Keratinocyte (primary cell): ENCODE results near the gene MYH10. TPM values are rescaled to one million over a fixed set of nuclear protein-coding genes. Genes with fewer than 3 reads are reported as not detected.

ENCODE experiments used
- DNase-seq: peaks from one replicate; pipeline ENCODE4 v3.0.0-alpha.2; 2011; ENCODE audit warnings: low read depth, missing footprints, low spot score
- FAIRE-seq: peaks from 2 replicates; lab custom pipeline; 2011; peaks lifted over from hg19 to GRCh38; lab: Jason Lieb, UNC
- H2AFZ ChIP-seq: 2 replicates; pipeline ENCODE4 v1.6.0; 2012; ENCODE audit warnings: low read length, control low read depth, inconsistent platforms; ENCODE audit not compliant: control insufficient read depth
- H3K27ac ChIP-seq: 2 replicates; pipeline ENCODE4 v1.5.1; 2011; ENCODE audit warnings: low read length; ENCODE audit not compliant: control insufficient read depth, insufficient read depth
- H3K27me3 ChIP-seq: 3 replicates; pipeline ENCODE4 v1.6.0; 2011; ENCODE audit warnings: low read length; ENCODE audit not compliant: control insufficient read depth, insufficient read depth; ENCODE audit errors: extremely low read depth
- H3K36me3 ChIP-seq, 2 experiments: 2 replicates in 1 of 2; 3 replicates in 1 of 2; pipeline ENCODE4 v1.5.1; 2011; ENCODE audit warnings: low read length in 2 of 2, mild to moderate bottlenecking in 1 of 2; ENCODE audit not compliant: control insufficient read depth in 2 of 2, insufficient read depth in 2 of 2; ENCODE audit errors: extremely low read depth in 1 of 2
- H3K4me1 ChIP-seq: 3 replicates; pipeline ENCODE4 v1.5.1; 2011; ENCODE audit warnings: low read length; ENCODE audit not compliant: control insufficient read depth, insufficient read depth; ENCODE audit errors: extremely low read depth
- H3K4me2 ChIP-seq: 3 replicates; pipeline ENCODE4 v1.6.0; 2011; ENCODE audit warnings: low read depth, low read length; ENCODE audit not compliant: control insufficient read depth, insufficient read depth; ENCODE audit errors: extremely low read depth
- H3K4me3 ChIP-seq, 3 experiments: fragments of 200-600 bp in 1 of 3; sonication (generic) in 1 of 3; 2 replicates in 2 of 3; 3 replicates in 1 of 3; pipeline ENCODE4 v1.5.1; 2011 to 2016; ENCODE audit warnings: low read length in 3 of 3, mild to moderate bottlenecking in 3 of 3, control low read depth in 2 of 3, inconsistent platforms in 1 of 3, low read depth in 1 of 3, mixed read lengths in 1 of 3, mixed run types in 1 of 3, moderate library complexity in 1 of 3; ENCODE audit not compliant: control insufficient read depth in 2 of 3, insufficient read depth in 2 of 3; ENCODE audit errors: extremely low read depth in 1 of 3
- H3K79me2 ChIP-seq: 2 replicates; pipeline ENCODE4 v1.6.0; 2012; ENCODE audit warnings: low read length; ENCODE audit not compliant: control insufficient read depth, insufficient read depth
- H3K9ac ChIP-seq: 3 replicates; pipeline ENCODE4 v1.6.0; 2011; ENCODE audit warnings: low read length; ENCODE audit not compliant: control insufficient read depth, insufficient read depth; ENCODE audit errors: extremely low read depth
- H3K9me1 ChIP-seq: 3 replicates; pipeline ENCODE4 v1.6.0; 2011; ENCODE audit warnings: low read length; ENCODE audit not compliant: control insufficient read depth, insufficient read depth; ENCODE audit errors: extremely low read depth
- H3K9me3 ChIP-seq: 2 replicates; pipeline ENCODE4 v1.5.1; 2012; ENCODE audit warnings: low read depth, low read length; ENCODE audit not compliant: control insufficient read depth
- H4K20me1 ChIP-seq: 3 replicates; pipeline ENCODE4 v1.6.0; 2011; ENCODE audit warnings: low read length; ENCODE audit not compliant: control insufficient read depth, insufficient read depth; ENCODE audit errors: extremely low read depth
- EZH2 ChIP-seq: IDR thresholded peaks from one replicate; pipeline ENCODE4 v1.6.1; 2012; ENCODE audit warnings: inconsistent platforms, mild to moderate bottlenecking, low read length, moderate library complexity
- dilution Hi-C: fragments of 300-500 bp; cut with MboI; formaldehyde crosslinking; loops from one replicate; pipeline ENCODE4 v1.7.0; 2020; ENCODE audit warnings: low sequenced_read_pairs; ENCODE audit not compliant: extremely low pct_ligation_motif_present
- polyA plus RNA-seq, 5 experiments: library from polyadenylated mRNA; depleted of rRNA in 3 of 5; stranded (reverse) in 3 of 5; stranded (forward) in 1 of 5; unstranded in 1 of 5; fragments of >200 nt; gene quantifications; 1 replicate in 1 of 5; 2 replicates in 3 of 5; 3 replicates in 1 of 5; pipeline versions ENCODE4 v1.2.1 to v1.2.3, GENCODE V29; 2011 to 2012; ENCODE audit warnings: missing spikeins in 2 of 5, low read depth in 1 of 5, low replicate concordance in 1 of 5
- TF ChIP-seq, protein P1 (sequence below), 3 experiments: IDR thresholded peaks in 1 of 3; conservative IDR thresholded peaks in 1 of 3; optimal IDR thresholded peaks in 1 of 3; 2 replicates in 2 of 3; 3 replicates in 1 of 3; pipeline versions ENCODE3 to v1.5.1; 2011; ENCODE audit warnings: low read length in 3 of 3, mild to moderate bottlenecking in 3 of 3, moderate library complexity in 2 of 3, control low read depth in 1 of 3, inconsistent platforms in 1 of 3; ENCODE audit not compliant: insufficient read depth in 2 of 3; ENCODE audit errors: extremely low read depth in 1 of 3

MYH10 gene
- polyA plus RNA-seq, 1 donor (not counting 4 experiments of a cell fraction or from before 2014, with no cell fraction given): 21.2 TPM

DNA sequence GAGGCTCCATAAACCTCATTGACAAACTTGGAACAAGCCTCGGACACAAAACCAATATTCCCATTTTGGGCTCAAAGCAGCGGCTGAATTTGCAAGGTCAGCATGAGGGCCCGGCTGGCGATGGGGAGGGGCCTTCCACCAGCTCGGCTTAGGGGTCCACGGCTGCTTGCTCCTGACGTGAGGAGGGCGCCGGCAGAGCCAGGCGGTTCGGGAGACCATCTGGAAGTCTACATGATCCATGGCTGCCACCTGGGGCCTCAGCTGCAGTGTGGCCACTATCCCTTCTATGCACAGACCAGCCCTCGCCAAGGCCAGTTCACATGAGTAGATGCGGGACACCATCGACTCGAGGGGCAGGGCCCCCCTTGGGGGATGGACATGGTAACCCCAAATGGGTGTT lies 155.7 kb downstream of the MYH10 start:
- peaks cover 4% of the 10 kb centered on the region for H3K79me2 ChIP-seq
- H3K27me3 ChIP-seq: no peaks in the 10 kb centered on the region
- no peak overlapping the region for H3K27ac ChIP-seq
- TF ChIP-seq, protein P1, sequence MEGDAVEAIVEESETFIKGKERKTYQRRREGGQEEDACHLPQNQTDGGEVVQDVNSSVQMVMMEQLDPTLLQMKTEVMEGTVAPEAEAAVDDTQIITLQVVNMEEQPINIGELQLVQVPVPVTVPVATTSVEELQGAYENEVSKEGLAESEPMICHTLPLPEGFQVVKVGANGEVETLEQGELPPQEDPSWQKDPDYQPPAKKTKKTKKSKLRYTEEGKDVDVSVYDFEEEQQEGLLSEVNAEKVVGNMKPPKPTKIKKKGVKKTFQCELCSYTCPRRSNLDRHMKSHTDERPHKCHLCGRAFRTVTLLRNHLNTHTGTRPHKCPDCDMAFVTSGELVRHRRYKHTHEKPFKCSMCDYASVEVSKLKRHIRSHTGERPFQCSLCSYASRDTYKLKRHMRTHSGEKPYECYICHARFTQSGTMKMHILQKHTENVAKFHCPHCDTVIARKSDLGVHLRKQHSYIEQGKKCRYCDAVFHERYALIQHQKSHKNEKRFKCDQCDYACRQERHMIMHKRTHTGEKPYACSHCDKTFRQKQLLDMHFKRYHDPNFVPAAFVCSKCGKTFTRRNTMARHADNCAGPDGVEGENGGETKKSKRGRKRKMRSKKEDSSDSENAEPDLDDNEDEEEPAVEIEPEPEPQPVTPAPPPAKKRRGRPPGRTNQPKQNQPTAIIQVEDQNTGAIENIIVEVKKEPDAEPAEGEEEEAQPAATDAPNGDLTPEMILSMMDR (optimal IDR thresholded peaks at IDR 0.05 in 1 of 3, IDR thresholded peaks at IDR 0.05 in 1 of 3, conservative IDR thresholded peaks at IDR 0.05 in 1 of 3; ENCODE audit: extremely low read depth in 1 of 3, insufficient read depth in 2 of 3, low read length in 3 of 3): no peak
- TF ChIP-seq EZH2: no peak
- no peak overlapping the region for H3K9ac ChIP-seq
- H4K20me1 ChIP-seq: no peaks in the 10 kb centered on the region
- no peak overlapping the region for H3K4me3 ChIP-seq
- no peaks in the 10 kb centered on the region for H3K9me1 ChIP-seq
- H3K4me2 ChIP-seq: no peak overlapping the region
- no peak overlapping the region for H2AFZ ChIP-seq
- H3K36me3 ChIP-seq: peaks cover 49 to 54% of the 10 kb centered on the region in 2 experiments
- H3K4me1 ChIP-seq: peaks cover 4% of the 10 kb centered on the region
- DNase-seq: no peak
- dilution Hi-C loops: no loop called here
- no peaks in the 10 kb centered on the region for H3K9me3 ChIP-seq
- no peak for FAIRE-seq

DNA sequence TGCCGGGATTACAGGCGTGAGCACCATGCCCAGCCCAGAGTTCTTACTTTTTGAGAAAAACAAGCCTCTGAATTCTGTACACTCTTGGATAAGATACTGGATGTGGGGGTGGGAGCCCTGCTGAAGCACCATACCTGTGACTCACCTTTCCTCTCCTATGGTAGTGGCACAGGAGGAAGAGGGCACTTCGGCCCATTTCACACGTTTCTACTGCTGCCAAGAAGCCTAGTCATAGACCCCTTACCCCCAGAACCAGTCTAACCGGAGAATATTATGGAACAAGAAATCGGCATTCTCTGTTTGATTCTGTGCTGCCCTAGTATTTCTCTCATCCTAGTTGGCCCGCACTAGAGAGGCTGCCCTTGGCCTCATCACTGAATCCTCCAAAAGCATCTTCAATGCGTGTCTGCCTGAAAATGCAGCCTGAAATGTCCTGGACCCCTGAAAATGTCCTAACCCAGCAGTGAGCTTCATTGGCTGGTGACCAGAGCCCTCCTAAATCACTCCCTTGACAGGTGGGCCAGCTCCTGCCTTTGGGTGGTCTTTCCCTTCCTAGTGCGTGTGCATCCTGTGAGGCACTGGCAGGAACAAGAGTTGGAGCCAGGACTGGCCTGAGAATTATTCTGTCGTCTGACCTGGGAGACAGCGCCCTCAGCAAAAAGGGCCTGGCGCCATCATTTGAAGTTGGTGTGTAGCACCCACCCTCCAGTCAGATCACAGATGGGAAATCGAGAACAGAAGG lies 156.9 kb downstream of the MYH10 start:
- H3K4me2 ChIP-seq: no peak overlapping the region
- H3K9ac ChIP-seq: no peak overlapping the region
- peaks cover 4% of the 10 kb centered on the region for H3K79me2 ChIP-seq
- DNase-seq (no peak), FAIRE-seq (no peak)
- dilution Hi-C loops: no loop called here
- no peak overlapping the region for H2AFZ ChIP-seq
- H3K9me3 ChIP-seq: no peaks in the 10 kb centered on the region
- no peak overlapping the region for H3K4me3 ChIP-seq
- no peaks in the 10 kb centered on the region for H4K20me1 ChIP-seq
- no peaks in the 10 kb centered on the region for H3K9me1 ChIP-seq
- H3K27me3 ChIP-seq: no peaks in the 10 kb centered on the region
- peaks cover 4% of the 10 kb centered on the region for H3K4me1 ChIP-seq
- TF ChIP-seq, protein P1 (optimal IDR thresholded peaks at IDR 0.05 in 1 of 3, IDR thresholded peaks at IDR 0.05 in 1 of 3, conservative IDR thresholded peaks at IDR 0.05 in 1 of 3; ENCODE audit: extremely low read depth in 1 of 3, insufficient read depth in 2 of 3, low read length in 3 of 3): no peak
- TF ChIP-seq EZH2: no peak
- H3K27ac ChIP-seq: no peak overlapping the region
- H3K36me3 ChIP-seq: peaks cover 46 to 52% of the 10 kb centered on the region in 2 experiments
